ENCODE data around the gene RNF2.

DNA sequence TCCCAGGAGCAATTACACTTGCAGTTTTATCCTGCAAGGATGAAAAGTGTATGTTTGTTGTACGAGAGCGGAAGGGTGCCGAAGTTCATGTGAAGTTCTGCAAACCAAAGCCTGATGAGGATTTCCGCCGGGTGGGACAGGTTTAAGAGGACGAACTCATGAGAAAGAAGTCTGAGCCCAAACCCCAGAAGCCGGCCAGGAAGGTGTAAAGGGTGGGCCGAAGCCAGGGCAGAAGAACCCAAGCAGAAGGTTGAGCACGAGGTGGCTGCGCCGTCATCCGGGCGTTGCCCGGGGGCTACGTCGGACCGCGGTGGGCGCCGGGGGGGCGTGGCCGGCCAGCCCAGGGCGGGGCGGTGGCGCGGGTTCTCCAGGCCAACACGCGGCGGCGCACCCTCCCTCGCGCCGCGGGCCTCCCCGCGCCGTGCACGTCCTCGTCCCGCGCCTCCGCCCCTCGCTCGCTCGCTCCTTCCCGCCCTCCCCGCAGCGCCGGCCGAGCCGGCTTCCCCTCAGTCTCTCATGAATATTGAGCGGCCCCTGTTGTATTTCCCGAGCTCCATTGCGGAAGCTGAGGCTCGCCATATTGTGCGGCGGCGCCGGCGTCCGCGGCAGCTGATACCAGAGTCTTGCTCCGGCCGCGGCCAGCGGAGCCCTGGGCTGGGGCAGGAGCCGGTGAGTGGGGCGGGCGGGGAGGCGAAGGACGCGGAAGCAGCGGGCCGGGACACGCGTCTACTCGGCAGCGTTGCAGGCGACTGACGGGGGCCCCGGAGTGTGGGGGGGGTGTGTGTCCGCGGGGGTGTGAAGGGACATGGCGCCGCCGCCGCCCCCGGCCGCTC, at the start of gene RNF2:
- no peak for TF ChIP-seq POLR2A (IDR thresholded peaks at IDR 0.05)
- TF ChIP-seq CTCF (IDR thresholded peaks at IDR 0.05) = peak in 1 of 3 experiments; percentile 13
